WTC11 (cell line): Measurements from ENCODE around the gene ABTB2.

Source experiments
- JUN ChIP-seq: sonication (generic); formaldehyde crosslinking; IDR thresholded peaks from 2 replicates; pipeline ENCODE4 v1.8.0; 2023; ENCODE audit warnings: mild to moderate bottlenecking, missing genetic modification reagents
- RELA ChIP-seq: sonication (generic); formaldehyde crosslinking; IDR thresholded peaks from 2 replicates; pipeline ENCODE4 v1.8.1; 2022; ENCODE audit warnings: missing genetic modification reagents, mild to moderate bottlenecking, borderline replicate concordance
- TEAD1 ChIP-seq: sonication (generic); formaldehyde crosslinking; IDR thresholded peaks from 2 replicates; pipeline ENCODE4 v1.8.0; 2022; ENCODE audit warnings: mild to moderate bottlenecking, missing genetic modification reagents
- TF ChIP-seq, protein P1 (sequence below): fragments of 200-600 bp; IDR thresholded peaks from 2 replicates; pipeline ENCODE4 v1.8.0; 2022; ENCODE audit warnings: antibody characterized with exemption
- TF ChIP-seq, protein P2 (sequence below): sonication (generic); formaldehyde crosslinking; IDR thresholded peaks from 2 replicates; pipeline ENCODE4 v1.8.1; 2022; ENCODE audit warnings: low read depth, missing genetic modification reagents, borderline replicate concordance
- TF ChIP-seq, protein P3 (sequence below): sonication (generic); formaldehyde crosslinking; IDR thresholded peaks from 2 replicates; pipeline ENCODE4 v1.8.1; 2022; ENCODE audit warnings: mild to moderate bottlenecking, moderate library complexity, missing genetic modification reagents
- TF ChIP-seq, protein P4 (sequence below): sonication (generic); formaldehyde crosslinking; IDR thresholded peaks from 2 replicates; pipeline ENCODE4 v1.8.1; 2023; ENCODE audit warnings: mild to moderate bottlenecking, missing genetic modification reagents
- TF ChIP-seq, protein P5 (sequence below): sonication (generic); formaldehyde crosslinking; IDR thresholded peaks from 2 replicates; pipeline ENCODE4 v1.8.1; 2023; ENCODE audit warnings: mild to moderate bottlenecking, missing genetic modification reagents, moderate library complexity
- TF ChIP-seq, protein P6 (sequence below): sonication (generic); formaldehyde crosslinking; IDR thresholded peaks from 2 replicates; pipeline ENCODE4 v1.8.0; 2023; ENCODE audit warnings: mild to moderate bottlenecking, missing genetic modification reagents

DNA sequence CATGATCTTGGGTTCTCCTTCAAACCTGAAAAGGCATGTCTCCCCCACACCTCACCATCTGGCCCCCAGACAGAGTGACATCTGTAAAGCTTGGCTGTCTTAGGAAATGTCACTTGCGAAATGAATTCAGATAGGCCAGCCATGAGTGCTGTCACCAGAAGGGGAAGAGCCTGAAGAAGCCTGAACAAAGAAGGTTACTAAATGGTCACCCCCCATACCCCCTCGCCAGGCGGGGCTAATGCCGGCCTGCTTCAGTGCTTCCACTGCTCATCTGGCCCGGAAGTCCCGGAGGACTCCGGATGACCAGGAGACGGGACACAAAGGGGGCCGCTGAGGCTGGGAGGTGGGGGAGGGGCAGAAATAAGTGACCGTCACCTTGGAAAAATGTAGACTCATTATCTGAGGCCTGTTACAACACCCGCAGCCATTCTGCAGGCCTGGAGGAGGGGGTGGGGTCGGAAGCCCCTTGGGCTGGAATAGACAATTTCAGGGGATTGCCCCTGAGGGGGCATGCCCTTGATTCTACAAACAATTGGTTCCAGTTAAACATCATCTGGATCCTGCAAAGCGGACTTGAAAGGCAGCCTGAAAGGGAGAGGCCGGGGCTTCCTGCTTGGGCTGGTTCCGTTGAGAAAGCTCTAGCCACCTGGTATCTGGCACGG lies 209.2 kb downstream of the ABTB2 start:
- TF ChIP-seq, protein P1, sequence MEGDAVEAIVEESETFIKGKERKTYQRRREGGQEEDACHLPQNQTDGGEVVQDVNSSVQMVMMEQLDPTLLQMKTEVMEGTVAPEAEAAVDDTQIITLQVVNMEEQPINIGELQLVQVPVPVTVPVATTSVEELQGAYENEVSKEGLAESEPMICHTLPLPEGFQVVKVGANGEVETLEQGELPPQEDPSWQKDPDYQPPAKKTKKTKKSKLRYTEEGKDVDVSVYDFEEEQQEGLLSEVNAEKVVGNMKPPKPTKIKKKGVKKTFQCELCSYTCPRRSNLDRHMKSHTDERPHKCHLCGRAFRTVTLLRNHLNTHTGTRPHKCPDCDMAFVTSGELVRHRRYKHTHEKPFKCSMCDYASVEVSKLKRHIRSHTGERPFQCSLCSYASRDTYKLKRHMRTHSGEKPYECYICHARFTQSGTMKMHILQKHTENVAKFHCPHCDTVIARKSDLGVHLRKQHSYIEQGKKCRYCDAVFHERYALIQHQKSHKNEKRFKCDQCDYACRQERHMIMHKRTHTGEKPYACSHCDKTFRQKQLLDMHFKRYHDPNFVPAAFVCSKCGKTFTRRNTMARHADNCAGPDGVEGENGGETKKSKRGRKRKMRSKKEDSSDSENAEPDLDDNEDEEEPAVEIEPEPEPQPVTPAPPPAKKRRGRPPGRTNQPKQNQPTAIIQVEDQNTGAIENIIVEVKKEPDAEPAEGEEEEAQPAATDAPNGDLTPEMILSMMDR, result no peak
- TF ChIP-seq, protein P2, sequence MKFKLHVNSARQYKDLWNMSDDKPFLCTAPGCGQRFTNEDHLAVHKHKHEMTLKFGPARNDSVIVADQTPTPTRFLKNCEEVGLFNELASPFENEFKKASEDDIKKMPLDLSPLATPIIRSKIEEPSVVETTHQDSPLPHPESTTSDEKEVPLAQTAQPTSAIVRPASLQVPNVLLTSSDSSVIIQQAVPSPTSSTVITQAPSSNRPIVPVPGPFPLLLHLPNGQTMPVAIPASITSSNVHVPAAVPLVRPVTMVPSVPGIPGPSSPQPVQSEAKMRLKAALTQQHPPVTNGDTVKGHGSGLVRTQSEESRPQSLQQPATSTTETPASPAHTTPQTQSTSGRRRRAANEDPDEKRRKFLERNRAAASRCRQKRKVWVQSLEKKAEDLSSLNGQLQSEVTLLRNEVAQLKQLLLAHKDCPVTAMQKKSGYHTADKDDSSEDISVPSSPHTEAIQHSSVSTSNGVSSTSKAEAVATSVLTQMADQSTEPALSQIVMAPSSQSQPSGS (CRISPR knock-in tag), result no peak
- TF ChIP-seq, protein P3, sequence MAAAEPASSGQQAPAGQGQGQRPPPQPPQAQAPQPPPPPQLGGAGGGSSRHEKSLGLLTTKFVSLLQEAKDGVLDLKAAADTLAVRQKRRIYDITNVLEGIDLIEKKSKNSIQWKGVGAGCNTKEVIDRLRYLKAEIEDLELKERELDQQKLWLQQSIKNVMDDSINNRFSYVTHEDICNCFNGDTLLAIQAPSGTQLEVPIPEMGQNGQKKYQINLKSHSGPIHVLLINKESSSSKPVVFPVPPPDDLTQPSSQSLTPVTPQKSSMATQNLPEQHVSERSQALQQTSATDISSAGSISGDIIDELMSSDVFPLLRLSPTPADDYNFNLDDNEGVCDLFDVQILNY (CRISPR knock-in tag), result no peak
- TF ChIP-seq, protein P4, sequence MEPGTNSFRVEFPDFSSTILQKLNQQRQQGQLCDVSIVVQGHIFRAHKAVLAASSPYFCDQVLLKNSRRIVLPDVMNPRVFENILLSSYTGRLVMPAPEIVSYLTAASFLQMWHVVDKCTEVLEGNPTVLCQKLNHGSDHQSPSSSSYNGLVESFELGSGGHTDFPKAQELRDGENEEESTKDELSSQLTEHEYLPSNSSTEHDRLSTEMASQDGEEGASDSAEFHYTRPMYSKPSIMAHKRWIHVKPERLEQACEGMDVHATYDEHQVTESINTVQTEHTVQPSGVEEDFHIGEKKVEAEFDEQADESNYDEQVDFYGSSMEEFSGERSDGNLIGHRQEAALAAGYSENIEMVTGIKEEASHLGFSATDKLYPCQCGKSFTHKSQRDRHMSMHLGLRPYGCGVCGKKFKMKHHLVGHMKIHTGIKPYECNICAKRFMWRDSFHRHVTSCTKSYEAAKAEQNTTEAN (CRISPR knock-in tag), result no peak
- TF ChIP-seq, protein P5, sequence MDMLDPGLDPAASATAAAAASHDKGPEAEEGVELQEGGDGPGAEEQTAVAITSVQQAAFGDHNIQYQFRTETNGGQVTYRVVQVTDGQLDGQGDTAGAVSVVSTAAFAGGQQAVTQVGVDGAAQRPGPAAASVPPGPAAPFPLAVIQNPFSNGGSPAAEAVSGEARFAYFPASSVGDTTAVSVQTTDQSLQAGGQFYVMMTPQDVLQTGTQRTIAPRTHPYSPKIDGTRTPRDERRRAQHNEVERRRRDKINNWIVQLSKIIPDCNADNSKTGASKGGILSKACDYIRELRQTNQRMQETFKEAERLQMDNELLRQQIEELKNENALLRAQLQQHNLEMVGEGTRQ (CRISPR knock-in tag), result no peak
- TF ChIP-seq JUN (CRISPR knock-in tag), result no peak
- no peak for TF ChIP-seq TEAD1 (CRISPR knock-in tag)
- TF ChIP-seq, protein P6, sequence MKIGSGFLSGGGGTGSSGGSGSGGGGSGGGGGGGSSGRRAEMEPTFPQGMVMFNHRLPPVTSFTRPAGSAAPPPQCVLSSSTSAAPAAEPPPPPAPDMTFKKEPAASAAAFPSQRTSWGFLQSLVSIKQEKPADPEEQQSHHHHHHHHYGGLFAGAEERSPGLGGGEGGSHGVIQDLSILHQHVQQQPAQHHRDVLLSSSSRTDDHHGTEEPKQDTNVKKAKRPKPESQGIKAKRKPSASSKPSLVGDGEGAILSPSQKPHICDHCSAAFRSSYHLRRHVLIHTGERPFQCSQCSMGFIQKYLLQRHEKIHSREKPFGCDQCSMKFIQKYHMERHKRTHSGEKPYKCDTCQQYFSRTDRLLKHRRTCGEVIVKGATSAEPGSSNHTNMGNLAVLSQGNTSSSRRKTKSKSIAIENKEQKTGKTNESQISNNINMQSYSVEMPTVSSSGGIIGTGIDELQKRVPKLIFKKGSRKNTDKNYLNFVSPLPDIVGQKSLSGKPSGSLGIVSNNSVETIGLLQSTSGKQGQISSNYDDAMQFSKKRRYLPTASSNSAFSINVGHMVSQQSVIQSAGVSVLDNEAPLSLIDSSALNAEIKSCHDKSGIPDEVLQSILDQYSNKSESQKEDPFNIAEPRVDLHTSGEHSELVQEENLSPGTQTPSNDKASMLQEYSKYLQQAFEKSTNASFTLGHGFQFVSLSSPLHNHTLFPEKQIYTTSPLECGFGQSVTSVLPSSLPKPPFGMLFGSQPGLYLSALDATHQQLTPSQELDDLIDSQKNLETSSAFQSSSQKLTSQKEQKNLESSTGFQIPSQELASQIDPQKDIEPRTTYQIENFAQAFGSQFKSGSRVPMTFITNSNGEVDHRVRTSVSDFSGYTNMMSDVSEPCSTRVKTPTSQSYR (CRISPR knock-in tag), result no peak
- no peak for TF ChIP-seq RELA
